CD8-positive, alpha-beta memory T cell (primary cell): ENCODE measurements around the gene SH3PXD2B. TPM values are rescaled to one million over a fixed set of nuclear protein-coding genes. Genes with fewer than 3 reads are reported as not detected.
A peak's percentile ranks its signal among the peaks of the same experiment; 100 is the strongest.
"Not testable (repeated sequence)": the region's sequence is repeated elsewhere in the genome, so short reads cannot be mapped to it uniquely, and the experiment has no call there.

ENCODE experiments used
- CTCF ChIA-PET: fragments of 350-600 bp; sonication (Branson Sonifier 250); formaldehyde crosslinking; loops from one replicate; lab custom pipeline; 2021; ENCODE audit warnings: antibody characterized with exemption; lab: Charles Lee
- POLR2A ChIA-PET: fragments of 350-600 bp; sonication (Branson Sonifier 250); formaldehyde crosslinking; loops from one replicate; lab custom pipeline; 2021; ENCODE audit warnings: antibody characterized with exemption; lab: Charles Lee
- DNase-seq, 5 donors: peaks; one replicate each; pipeline versions ENCODE4 v3.0.0 to v3.0.0-alpha.2; 2020 to 2022; ENCODE audit warnings: mixed read lengths in 1 of 5
- H3K27ac ChIP-seq: one replicate; pipeline ENCODE4 v1.7.0; 2013; ENCODE audit warnings: low read depth, mild to moderate bottlenecking, low read length, moderate library complexity
- H3K27me3 ChIP-seq: 2 replicates; pipeline ENCODE4 v1.7.0; 2013; ENCODE audit warnings: low read length, mild to moderate bottlenecking; ENCODE audit not compliant: insufficient read depth, poor library complexity, severe bottlenecking
- H3K36me3 ChIP-seq: 2 replicates; pipeline ENCODE4 v1.7.0; 2013; ENCODE audit warnings: mild to moderate bottlenecking, low read length, moderate library complexity; ENCODE audit not compliant: insufficient read depth
- H3K4me1 ChIP-seq: 2 replicates; pipeline ENCODE4 v1.7.0; 2013; ENCODE audit warnings: mild to moderate bottlenecking, low read length, moderate library complexity; ENCODE audit not compliant: insufficient read depth
- H3K4me3 ChIP-seq: 2 replicates; pipeline ENCODE4 v1.7.0; 2013; ENCODE audit warnings: mild to moderate bottlenecking, low read length
- H3K9me3 ChIP-seq: 2 replicates; pipeline ENCODE4 v1.7.0; 2013; ENCODE audit warnings: mild to moderate bottlenecking, low read length
- H3K27ac Mint-ChIP-seq, 8 donors: one replicate each; pipeline ENCODE4 v1.8.0; 2020 to 2021; ENCODE audit warnings: mixed read lengths in 8 of 8, mild to moderate bottlenecking in 6 of 8, inconsistent platforms in 3 of 8, moderate library complexity in 3 of 8
- H3K27me3 Mint-ChIP-seq, 2 donors: one replicate each; pipeline ENCODE4 v1.8.0; 2020 to 2021; ENCODE audit warnings: mixed read lengths in 2 of 2, mild to moderate bottlenecking in 1 of 2, moderate library complexity in 1 of 2
- H3K36me3 Mint-ChIP-seq, 3 donors: one replicate each; pipeline ENCODE4 v1.8.0; 2020 to 2021; ENCODE audit warnings: mixed read lengths in 3 of 3, inconsistent platforms in 1 of 3, mild to moderate bottlenecking in 1 of 3
- H3K4me1 Mint-ChIP-seq, 3 donors: one replicate each; pipeline ENCODE4 v1.8.0; 2020 to 2021; ENCODE audit warnings: mixed read lengths in 3 of 3, inconsistent platforms in 1 of 3, mild to moderate bottlenecking in 1 of 3
- H3K4me3 Mint-ChIP-seq, 7 donors: one replicate each; pipeline ENCODE4 v1.8.0; 2020 to 2021; ENCODE audit warnings: mixed read lengths in 7 of 7, mild to moderate bottlenecking in 6 of 7, moderate library complexity in 4 of 7, inconsistent platforms in 2 of 7
- H3K9me3 Mint-ChIP-seq, 5 donors: one replicate each; pipeline ENCODE4 v1.8.0; 2020 to 2022; ENCODE audit warnings: mixed read lengths in 5 of 5, mild to moderate bottlenecking in 3 of 5, moderate library complexity in 2 of 5, inconsistent platforms in 1 of 5
- polyA plus RNA-seq: library from polyadenylated mRNA; unstranded; fragments of 300-500 nt; fragmentation: Illumina TruSeq; gene quantifications from one replicate; pipeline ENCODE4 v1.2.3, GENCODE V29; 2021
- total RNA-seq, 2 experiments: library from RNA; stranded (reverse); gene quantifications; one replicate each; pipeline ENCODE4 v1.2.3, GENCODE V29; 2021

Gene SH3PXD2B
- total and polyA plus RNA-seq, 3 experiments from 2014 or later = 0.09 to 0.15 TPM; not detected in 1

GRCh38 chr5:172377438-172377837 lies 76.9 kb downstream of the SH3PXD2B start:
- Mint-ChIP-seq H3K4me1 (no peaks in the 10 kb centered on the region), H3K4me3 (no peak overlapping the region), H3K27ac (no peak overlapping the region), H3K9me3 (peaks cover 0 to under 1% (median 0%) of the 10 kb centered on the region in 5 donors), H3K36me3 (peaks cover 0 to 8% (median 0%) of the 10 kb centered on the region in 3 donors), H3K27me3 (peaks cover 7 to 23% of the 10 kb centered on the region in 2 donors)
- H3K9me3 ChIP-seq = no peaks in the 10 kb centered on the region
- H3K36me3 ChIP-seq = no peaks in the 10 kb centered on the region
- H3K27ac ChIP-seq = no peak overlapping the region
- POLR2A ChIA-PET = no interaction called here
- H3K27me3 ChIP-seq = no peaks in the 10 kb centered on the region
- no peak overlapping the region for H3K4me3 ChIP-seq
- H3K4me1 ChIP-seq = no peaks in the 10 kb centered on the region
- CTCF ChIA-PET = no interaction called here
- no peak for DNase-seq

- no peak overlapping the region for H3K4me3 Mint-ChIP-seq
- H3K36me3 Mint-ChIP-seq = peaks cover 0 to 24% (median 0%) of the 10 kb centered on the region in 3 donors
- no peak for DNase-seq
- Histone ChIP-seq H3K27ac (no peak overlapping the region), H3K4me3 (no peak overlapping the region), H3K36me3 (no peaks in the 10 kb centered on the region), H3K9me3 (no peaks in the 10 kb centered on the region), H3K4me1 (no peaks in the 10 kb centered on the region), H3K27me3 (no peaks in the 10 kb centered on the region)
- peaks cover 4 to 18% (median 16%) of the 10 kb centered on the region in 5 donors for H3K9me3 Mint-ChIP-seq
- peaks cover 15 to 38% of the 10 kb centered on the region in 2 donors for H3K27me3 Mint-ChIP-seq
- no peaks in the 10 kb centered on the region for H3K4me1 Mint-ChIP-seq
- POLR2A ChIA-PET = no interaction called here
- CTCF ChIA-PET = no interaction called here
- no peak overlapping the region for H3K27ac Mint-ChIP-seq
These were observed 79.5 kb downstream of the SH3PXD2B start for GRCh38 chr5:172374783-172375182.

GRCh38 chr5:172373680-172374079 lies 80.6 kb downstream of the SH3PXD2B start:
- H3K36me3 Mint-ChIP-seq = peaks cover 0 to 24% (median 0%) of the 10 kb centered on the region in 3 donors
- Histone ChIP-seq H3K4me3 (no peak overlapping the region), H3K4me1 (no peaks in the 10 kb centered on the region), H3K9me3 (no peaks in the 10 kb centered on the region), H3K27ac (no peak overlapping the region), H3K36me3 (no peaks in the 10 kb centered on the region), H3K27me3 (no peaks in the 10 kb centered on the region)
- DNase-seq = no peak
- ChIA-PET CTCF (no interaction called here), POLR2A (no interaction called here)
- H3K4me3 Mint-ChIP-seq = no peak overlapping the region
- peaks cover 15 to 38% of the 10 kb centered on the region in 2 donors for H3K27me3 Mint-ChIP-seq
- H3K4me1 Mint-ChIP-seq = no peaks in the 10 kb centered on the region
- H3K27ac Mint-ChIP-seq = no peak overlapping the region
- H3K9me3 Mint-ChIP-seq = peaks cover 4 to 18% (median 16%) of the 10 kb centered on the region in 5 donors

GRCh38 chr5:172371684-172372083 lies 82.6 kb downstream of the SH3PXD2B start:
- Mint-ChIP-seq H3K36me3 (peaks cover 0 to 24% (median 0%) of the 10 kb centered on the region in 3 donors), H3K4me3 (no peak overlapping the region), H3K27me3 (peaks cover 15 to 38% of the 10 kb centered on the region in 2 donors), H3K9me3 (peaks cover 4 to 22% (median 18%) of the 10 kb centered on the region in 5 donors), H3K4me1 (no peaks in the 10 kb centered on the region), H3K27ac (no peak overlapping the region)
- H3K9me3 ChIP-seq = no peaks in the 10 kb centered on the region
- POLR2A ChIA-PET = no interaction called here
- H3K36me3 ChIP-seq = no peaks in the 10 kb centered on the region
- no peaks in the 10 kb centered on the region for H3K27me3 ChIP-seq
- no peak overlapping the region for H3K4me3 ChIP-seq
- no peaks in the 10 kb centered on the region for H3K4me1 ChIP-seq
- CTCF ChIA-PET = no interaction called here
- no peak for DNase-seq
- H3K27ac ChIP-seq = no peak overlapping the region

GRCh38 chr5:172370648-172371545 lies 83.4 kb downstream of the SH3PXD2B start:
- Mint-ChIP-seq H3K27me3 (peaks cover 16 to 34% of the 10 kb centered on the region in 2 donors), H3K4me1 (no peaks in the 10 kb centered on the region), H3K4me3 (no peak overlapping the region), H3K9me3 (peaks cover 4 to 22% (median 18%) of the 10 kb centered on the region in 5 donors), H3K36me3 (peaks cover 0 to 24% (median 0%) of the 10 kb centered on the region in 3 donors), H3K27ac (no peak overlapping the region)
- no peaks in the 10 kb centered on the region for H3K9me3 ChIP-seq
- no peaks in the 10 kb centered on the region for H3K4me1 ChIP-seq
- H3K27me3 ChIP-seq = no peaks in the 10 kb centered on the region
- ChIA-PET POLR2A (no interaction called here), CTCF (no interaction called here)
- H3K36me3 ChIP-seq = no peaks in the 10 kb centered on the region
- no peak overlapping the region for H3K27ac ChIP-seq
- DNase-seq = no peak
- H3K4me3 ChIP-seq = no peak overlapping the region

- no peak overlapping the region for H3K27ac ChIP-seq
- H3K9me3 ChIP-seq = no peaks in the 10 kb centered on the region
- H3K9me3 Mint-ChIP-seq = peaks cover 4 to 22% (median 18%) of the 10 kb centered on the region in 5 donors
- no peak for DNase-seq
- H3K4me1 ChIP-seq = no peaks in the 10 kb centered on the region
- H3K4me3 ChIP-seq = no peak overlapping the region
- POLR2A ChIA-PET = no interaction called here
- no peak overlapping the region for H3K4me3 Mint-ChIP-seq
- H3K4me1 Mint-ChIP-seq = no peaks in the 10 kb centered on the region
- no peaks in the 10 kb centered on the region for H3K27me3 ChIP-seq
- H3K27ac Mint-ChIP-seq = no peak overlapping the region
- CTCF ChIA-PET = no interaction called here
- H3K36me3 Mint-ChIP-seq = peaks cover 0 to 24% (median 0%) of the 10 kb centered on the region in 3 donors
- peaks cover 16 to 31% of the 10 kb centered on the region in 2 donors for H3K27me3 Mint-ChIP-seq
- no peaks in the 10 kb centered on the region for H3K36me3 ChIP-seq
These were observed 84.1 kb downstream of the SH3PXD2B start for GRCh38 chr5:172370237-172370640.

GRCh38 chr5:172368699-172369098 lies 85.6 kb downstream of the SH3PXD2B start:
- peaks cover 0 to 21% (median 0%) of the 10 kb centered on the region in 3 donors for H3K36me3 Mint-ChIP-seq
- H3K9me3 ChIP-seq, H3K4me3 ChIP-seq, H3K27ac ChIP-seq, H3K36me3 ChIP-seq, POLR2A ChIA-PET, DNase-seq, H3K4me1 ChIP-seq, CTCF ChIA-PET, H3K4me1 Mint-ChIP-seq, H3K4me3 Mint-ChIP-seq, H3K27me3 ChIP-seq, H3K27ac Mint-ChIP-seq: not testable (repeated sequence)
- peaks cover 16 to 27% of the 10 kb centered on the region in 2 donors for H3K27me3 Mint-ChIP-seq
- H3K9me3 Mint-ChIP-seq = peaks cover 4 to 22% (median 18%) of the 10 kb centered on the region in 5 donors

- CTCF ChIA-PET = no interaction called here
- H3K9me3 ChIP-seq = no peaks in the 10 kb centered on the region
- DNase-seq = no peak
- no peak overlapping the region for H3K4me3 Mint-ChIP-seq
- POLR2A ChIA-PET = no interaction called here
- H3K4me1 ChIP-seq = no peaks in the 10 kb centered on the region
- H3K27me3 ChIP-seq = no peaks in the 10 kb centered on the region
- peaks cover 0 to 2% (median 0%) of the 10 kb centered on the region in 3 donors for H3K4me1 Mint-ChIP-seq
- H3K27ac ChIP-seq = no peak overlapping the region
- H3K36me3 Mint-ChIP-seq = peaks cover 0 to 5% (median 0%) of the 10 kb centered on the region in 3 donors
- no peaks in the 10 kb centered on the region for H3K36me3 ChIP-seq
- H3K27me3 Mint-ChIP-seq = peaks cover 5 to 8% of the 10 kb centered on the region in 2 donors
- H3K9me3 Mint-ChIP-seq = peaks cover 0 to 9% (median 6%) of the 10 kb centered on the region in 5 donors
- H3K27ac Mint-ChIP-seq = peak overlapping the region in 1 of 8 donors; percentile 67
- no peak overlapping the region for H3K4me3 ChIP-seq
These were observed 88.2 kb downstream of the SH3PXD2B start for GRCh38 chr5:172365948-172366608.
